Measurements from ENCODE around the gene SELE. TPM values are rescaled to one million over a fixed set of nuclear protein-coding genes. Genes with fewer than 3 reads are reported as not detected.

The SELE gene
- total and polyA plus RNA-seq, 2 donors (not counting 1 experiment from before 2014, with no cell fraction given) = not detected

- no peak for DNase-seq (ENCODE audit: low read depth in 2 of 2)
- Histone ChIP-seq H3K27ac (ENCODE audit: insufficient read depth, low read length) (no peak overlapping the region), H3K79me2 (ENCODE audit: control insufficient read depth, insufficient read depth, low read length) (no peaks in the 10 kb centered on the region), H3K4me1 (ENCODE audit: control insufficient read depth, extremely low read depth, insufficient read depth, low read length) (no peaks in the 10 kb centered on the region), H3K4me2 (ENCODE audit: extremely low read depth, insufficient read depth, low read length) (no peak overlapping the region), H3K27me3 (ENCODE audit: control insufficient read depth, insufficient read depth, low read length) (peaks cover 2% of the 10 kb centered on the region), H3K36me3 (ENCODE audit: control insufficient read depth, insufficient read depth, low read length) (no peaks in the 10 kb centered on the region), H3K9me3 (ENCODE audit: control insufficient read depth, insufficient read depth, low read depth, low read length) (no peaks in the 10 kb centered on the region), H4K20me1 (ENCODE audit: control insufficient read depth, extremely low read depth, insufficient read depth, low read length) (no peaks in the 10 kb centered on the region), H2AFZ (ENCODE audit: low read length) (no peak overlapping the region), H3K9ac (ENCODE audit: insufficient read depth, low read length) (no peak overlapping the region), H3K4me3 (replicated peaks in 1 of 4; ENCODE audit: control extremely low read depth in 1 of 4, insufficient read depth in 1 of 4, low read depth in 3 of 4, low read length in 4 of 4) (no peak overlapping the region)
- TF ChIP-seq EZH2 (IDR thresholded peaks at IDR 0.05; ENCODE audit: low read length, missing control alignments) (no peak), CTCF (conservative IDR thresholded peaks at IDR 0.05 in 1 of 2, IDR thresholded peaks at IDR 0.05 in 1 of 2; ENCODE audit: low read depth in 1 of 2, low read length in 2 of 2) (no peak)
These were observed 34.2 kb downstream of the SELE start for GRCh38 chr1:169699707-169700106.

- Histone ChIP-seq H3K9ac (ENCODE audit: insufficient read depth, low read length) (no peak overlapping the region), H2AFZ (ENCODE audit: low read length) (no peak overlapping the region), H3K36me3 (ENCODE audit: control insufficient read depth, insufficient read depth, low read length) (no peaks in the 10 kb centered on the region), H4K20me1 (ENCODE audit: control insufficient read depth, extremely low read depth, insufficient read depth, low read length) (no peaks in the 10 kb centered on the region), H3K9me3 (ENCODE audit: control insufficient read depth, insufficient read depth, low read depth, low read length) (no peaks in the 10 kb centered on the region), H3K4me1 (ENCODE audit: control insufficient read depth, extremely low read depth, insufficient read depth, low read length) (no peaks in the 10 kb centered on the region), H3K4me3 (replicated peaks in 1 of 4; ENCODE audit: control extremely low read depth in 1 of 4, insufficient read depth in 1 of 4, low read depth in 3 of 4, low read length in 4 of 4) (no peak overlapping the region), H3K27me3 (ENCODE audit: control insufficient read depth, insufficient read depth, low read length) (peaks cover 2% of the 10 kb centered on the region), H3K79me2 (ENCODE audit: control insufficient read depth, insufficient read depth, low read length) (no peaks in the 10 kb centered on the region), H3K27ac (ENCODE audit: insufficient read depth, low read length) (no peak overlapping the region), H3K4me2 (ENCODE audit: extremely low read depth, insufficient read depth, low read length) (no peak overlapping the region)
- TF ChIP-seq CTCF (conservative IDR thresholded peaks at IDR 0.05 in 1 of 2, IDR thresholded peaks at IDR 0.05 in 1 of 2; ENCODE audit: low read depth in 1 of 2, low read length in 2 of 2) = no peak
- TF ChIP-seq EZH2 (IDR thresholded peaks at IDR 0.05; ENCODE audit: low read length, missing control alignments) = no peak
- DNase-seq (ENCODE audit: low read depth in 2 of 2) = no peak
These were observed 34.9 kb downstream of the SELE start for GRCh38 chr1:169698976-169699375.

GRCh38 chr1:169697755-169698154 lies 36.1 kb downstream of the SELE start:
- H2AFZ ChIP-seq (ENCODE audit: low read length) = no peak overlapping the region
- TF ChIP-seq EZH2 (IDR thresholded peaks at IDR 0.05; ENCODE audit: low read length, missing control alignments) = no peak
- no peak for TF ChIP-seq CTCF (conservative IDR thresholded peaks at IDR 0.05 in 1 of 2, IDR thresholded peaks at IDR 0.05 in 1 of 2; ENCODE audit: low read depth in 1 of 2, low read length in 2 of 2)

More at GRCh38 chr1:169697755-169698154, 36.1 kb downstream of the SELE start:
- Histone ChIP-seq H3K27me3 (ENCODE audit: control insufficient read depth, insufficient read depth, low read length) (peaks cover 2% of the 10 kb centered on the region), H3K9ac (ENCODE audit: insufficient read depth, low read length) (no peak overlapping the region), H3K36me3 (ENCODE audit: control insufficient read depth, insufficient read depth, low read length) (no peaks in the 10 kb centered on the region), H3K27ac (ENCODE audit: insufficient read depth, low read length) (no peak overlapping the region), H3K4me1 (ENCODE audit: control insufficient read depth, extremely low read depth, insufficient read depth, low read length) (no peaks in the 10 kb centered on the region), H3K9me3 (ENCODE audit: control insufficient read depth, insufficient read depth, low read depth, low read length) (no peaks in the 10 kb centered on the region), H3K4me2 (ENCODE audit: extremely low read depth, insufficient read depth, low read length) (no peak overlapping the region), H3K79me2 (ENCODE audit: control insufficient read depth, insufficient read depth, low read length) (no peaks in the 10 kb centered on the region), H3K4me3 (replicated peaks in 1 of 4; ENCODE audit: control extremely low read depth in 1 of 4, insufficient read depth in 1 of 4, low read depth in 3 of 4, low read length in 4 of 4) (no peak overlapping the region), H4K20me1 (ENCODE audit: control insufficient read depth, extremely low read depth, insufficient read depth, low read length) (no peaks in the 10 kb centered on the region)
- DNase-seq (ENCODE audit: low read depth in 2 of 2) = no peak
